ENCODE measurements around the gene GMDS.

GMDS gene

DNA sequence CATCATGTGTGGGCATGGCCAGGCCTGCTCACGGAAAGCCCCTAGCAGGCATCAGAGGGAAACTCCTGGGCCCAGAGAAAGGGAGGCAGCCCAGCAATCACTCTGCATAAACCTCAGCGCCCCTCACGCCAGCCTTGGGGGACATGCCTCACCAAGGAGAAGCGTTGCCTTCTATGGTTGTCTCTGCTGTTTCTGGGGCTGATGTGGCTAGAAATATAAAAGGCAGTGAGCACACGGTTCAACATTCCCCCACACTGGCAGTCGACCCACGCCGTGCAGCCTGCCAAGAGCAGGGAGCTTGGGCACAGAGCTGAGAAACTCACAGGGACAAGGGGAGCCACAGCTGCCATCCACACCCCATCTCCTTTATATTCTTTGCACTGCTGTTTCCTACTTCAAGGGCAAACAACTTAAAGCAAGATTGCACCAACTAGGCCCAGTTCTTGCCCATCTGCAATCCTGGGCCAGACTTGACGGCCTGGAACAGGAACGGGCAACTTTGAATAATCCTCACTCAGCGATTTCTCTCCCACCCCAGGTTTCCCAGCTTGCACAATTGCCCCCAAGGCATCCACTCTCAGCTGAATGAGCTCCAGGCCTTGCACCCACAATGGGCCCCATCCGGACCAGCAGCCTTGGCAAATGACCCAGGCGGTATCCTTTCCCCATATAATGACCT is 671.2 kb downstream of the GMDS start:
- DNase-seq (ENCODE audit: low read depth in 2 of 2) = no peak
